Esophagus squamous epithelium (tissue), 5 donors: ENCODE results near the gene HYOU1. TPM values are rescaled to one million over a fixed set of nuclear protein-coding genes. Genes with fewer than 3 reads are reported as not detected.

Source experiments
- DNase-seq: peaks from one replicate; lab custom pipeline; 2025; lab: John Stamatoyannopoulos, UW
- H3K27ac ChIP-seq, 4 donors: fragments of 200-600 bp; sonication (generic); one replicate each; pipeline ENCODE4 v1.5.1; 2016 to 2019; ENCODE audit warnings: mild to moderate bottlenecking in 1 of 4
- H3K27me3 ChIP-seq, 4 donors: fragments of 200-600 bp; sonication (generic); 1 replicate in 3 of 4; 2 replicates in 1 of 4; pipeline versions ENCODE4 v1.5.1 to v1.6.0; 2017 to 2021; ENCODE audit warnings: antibody characterized with exemption in 1 of 4
- H3K36me3 ChIP-seq, 3 donors: fragments of 200-600 bp; sonication (generic); one replicate each; pipeline ENCODE4 v1.5.1; 2016 to 2019
- H3K4me1 ChIP-seq, 3 donors: fragments of 200-600 bp; sonication (generic); one replicate each; pipeline ENCODE4 v1.5.1; 2017 to 2019
- H3K4me3 ChIP-seq, 4 donors: fragments of 200-600 bp; sonication (generic); 1 replicate in 3 of 4; 2 replicates in 1 of 4; pipeline ENCODE4 v1.5.1; 2016 to 2019; ENCODE audit warnings: mild to moderate bottlenecking in 2 of 4, moderate library complexity in 1 of 4
- H3K9me3 ChIP-seq, 3 donors: fragments of 200-600 bp; sonication (generic); one replicate each; pipeline ENCODE4 v1.5.1; 2016 to 2019
- POLR2A ChIP-seq, 4 donors: fragments of 450-650 bp; IDR thresholded peaks; one replicate each; pipeline ENCODE4 v1.6.1; 2017; ENCODE audit warnings: antibody characterized with exemption in 4 of 4, mild to moderate bottlenecking in 4 of 4, moderate library complexity in 3 of 4
- WGBS, 2 donors: methylation state at CpG; one replicate each; pipeline ENCODE4 v1.1.5; 2018; 5-methylcytosine and 5-hydroxymethylcytosine counted together
- intact Hi-C: fragments of 100-400 bp; cut with DNase I; formaldehyde crosslinking; loops from one replicate; pipeline ENCODE4 v1.15.0; 2022
- total RNA-seq, 4 donors: library from RNA; depleted of rRNA; stranded (reverse); fragments of >200 nt; gene quantifications; one replicate each; pipeline ENCODE4 v1.1.0, GENCODE V29; 2016
- TF ChIP-seq, protein P1 (sequence below), 6 experiments: fragments of 450-650 bp in 4 of 6; fragments of 200-600 bp in 2 of 6; sonication (generic) in 2 of 6; IDR thresholded peaks; one replicate each; pipeline ENCODE4 v1.5.1; 2016 to 2019; ENCODE audit warnings: antibody characterized with exemption in 6 of 6, mild to moderate bottlenecking in 4 of 6, moderate library complexity in 4 of 6
- donor health status: DM: yes; HTN: yes; CAD: no.

Gene HYOU1
- total RNA-seq, 4 donors from 2014 or later: 44.1 to 93.8 (median 65.4) TPM

DNA sequence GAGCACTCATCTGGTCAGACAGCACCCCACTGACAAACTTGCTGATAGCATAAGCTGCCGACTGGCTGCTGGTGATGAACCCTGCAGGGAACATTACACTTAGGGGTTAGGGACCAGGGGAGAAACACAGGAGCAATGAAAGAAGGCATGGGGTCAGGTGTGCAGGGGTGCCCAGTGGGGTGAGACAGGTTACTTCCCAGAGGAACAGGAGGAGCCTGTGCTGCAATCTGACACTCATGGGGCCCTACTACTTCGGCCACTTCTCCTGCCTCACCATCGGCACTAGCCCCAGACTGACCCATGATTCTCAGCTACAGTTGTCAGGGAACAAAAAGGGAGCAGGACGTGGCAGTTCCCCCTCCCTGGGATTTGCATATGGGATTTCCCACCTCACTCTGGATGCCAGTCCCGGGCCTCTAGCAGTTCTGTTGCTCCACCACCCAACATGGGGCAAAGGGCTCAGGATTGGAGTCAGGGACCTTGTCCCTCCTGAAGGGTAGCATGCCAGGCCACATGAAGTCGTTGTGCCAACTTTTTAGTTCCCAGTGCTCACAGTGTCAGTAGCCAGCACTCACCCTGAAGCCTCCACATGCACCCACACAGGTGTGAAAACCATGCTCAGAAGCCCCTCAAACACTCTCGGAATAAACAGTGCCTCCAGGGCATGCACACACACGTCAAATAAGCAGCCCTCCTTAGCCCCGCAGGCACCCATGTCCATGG, 28.5 kb downstream of the HYOU1 start:
- peak overlapping the region in 1 of 4 donors; percentile 94 for H3K27ac ChIP-seq
- peaks cover 12 to 43% (median 19%) of the 10 kb centered on the region in 3 donors for H3K4me1 ChIP-seq
- WGBS, 2 donors: 75 to 83% methylated on average over 8 to 9 of the region's 9 CpGs
- H3K9me3 ChIP-seq: no peaks in the 10 kb centered on the region
- peaks cover 0 to 47% (median 9%) of the 10 kb centered on the region in 3 donors for H3K36me3 ChIP-seq
- intact Hi-C loops: no loop called here
- no peaks in the 10 kb centered on the region for H3K27me3 ChIP-seq
- H3K4me3 ChIP-seq: no peak overlapping the region
- no peak for DNase-seq
- TF ChIP-seq, protein P1, sequence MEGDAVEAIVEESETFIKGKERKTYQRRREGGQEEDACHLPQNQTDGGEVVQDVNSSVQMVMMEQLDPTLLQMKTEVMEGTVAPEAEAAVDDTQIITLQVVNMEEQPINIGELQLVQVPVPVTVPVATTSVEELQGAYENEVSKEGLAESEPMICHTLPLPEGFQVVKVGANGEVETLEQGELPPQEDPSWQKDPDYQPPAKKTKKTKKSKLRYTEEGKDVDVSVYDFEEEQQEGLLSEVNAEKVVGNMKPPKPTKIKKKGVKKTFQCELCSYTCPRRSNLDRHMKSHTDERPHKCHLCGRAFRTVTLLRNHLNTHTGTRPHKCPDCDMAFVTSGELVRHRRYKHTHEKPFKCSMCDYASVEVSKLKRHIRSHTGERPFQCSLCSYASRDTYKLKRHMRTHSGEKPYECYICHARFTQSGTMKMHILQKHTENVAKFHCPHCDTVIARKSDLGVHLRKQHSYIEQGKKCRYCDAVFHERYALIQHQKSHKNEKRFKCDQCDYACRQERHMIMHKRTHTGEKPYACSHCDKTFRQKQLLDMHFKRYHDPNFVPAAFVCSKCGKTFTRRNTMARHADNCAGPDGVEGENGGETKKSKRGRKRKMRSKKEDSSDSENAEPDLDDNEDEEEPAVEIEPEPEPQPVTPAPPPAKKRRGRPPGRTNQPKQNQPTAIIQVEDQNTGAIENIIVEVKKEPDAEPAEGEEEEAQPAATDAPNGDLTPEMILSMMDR (IDR thresholded peaks at IDR 0.05): no peak
- no peak for TF ChIP-seq POLR2A (IDR thresholded peaks at IDR 0.05)

DNA sequence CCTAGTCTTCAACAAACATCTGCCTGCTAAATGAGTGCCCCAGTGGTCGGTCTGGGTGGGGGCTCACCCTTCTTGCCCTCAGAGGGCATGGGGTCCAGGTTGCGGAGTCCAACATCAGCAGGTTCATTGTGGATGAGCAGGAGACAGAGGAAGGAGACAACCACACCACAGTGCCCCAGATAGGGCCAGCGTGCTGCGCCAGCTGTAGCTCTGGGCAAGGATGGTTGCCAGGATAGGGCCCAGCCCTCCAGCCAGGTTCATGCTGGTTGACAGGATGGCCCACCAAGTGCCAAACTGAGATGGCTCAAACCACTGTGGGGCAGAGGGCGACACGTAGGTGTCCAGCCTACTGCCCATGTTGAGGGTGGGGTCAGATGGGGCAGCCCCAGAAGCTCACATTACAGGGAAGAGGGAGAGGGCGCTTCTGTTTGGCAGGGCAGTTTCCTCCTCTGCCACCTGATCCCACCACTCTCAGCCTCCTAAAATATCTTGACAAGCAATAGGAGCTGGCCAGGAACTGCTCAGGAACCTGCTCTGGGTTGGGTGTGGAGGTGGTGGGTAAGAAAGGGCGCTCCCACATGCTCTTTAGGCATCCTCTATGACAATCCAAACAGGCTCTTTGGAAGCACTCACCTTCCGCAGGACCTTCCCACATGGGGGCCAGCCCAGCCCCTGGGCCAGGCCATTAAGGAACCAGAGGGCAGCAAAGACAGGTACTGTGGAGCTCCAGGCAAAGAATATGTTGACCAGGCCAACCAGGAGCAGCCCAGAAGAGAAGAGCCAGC, 29.3 kb downstream of the HYOU1 start:
- H3K4me1 ChIP-seq: peaks cover 12 to 48% (median 19%) of the 10 kb centered on the region in 3 donors
- TF ChIP-seq, protein P1 (IDR thresholded peaks at IDR 0.05): no peak
- TF ChIP-seq POLR2A (IDR thresholded peaks at IDR 0.05): no peak
- WGBS, 2 donors: 100% methylated on average over 3 of the region's 9 CpGs; no CpG with 5 or more reads in 1 of the 2 donors

DNA sequence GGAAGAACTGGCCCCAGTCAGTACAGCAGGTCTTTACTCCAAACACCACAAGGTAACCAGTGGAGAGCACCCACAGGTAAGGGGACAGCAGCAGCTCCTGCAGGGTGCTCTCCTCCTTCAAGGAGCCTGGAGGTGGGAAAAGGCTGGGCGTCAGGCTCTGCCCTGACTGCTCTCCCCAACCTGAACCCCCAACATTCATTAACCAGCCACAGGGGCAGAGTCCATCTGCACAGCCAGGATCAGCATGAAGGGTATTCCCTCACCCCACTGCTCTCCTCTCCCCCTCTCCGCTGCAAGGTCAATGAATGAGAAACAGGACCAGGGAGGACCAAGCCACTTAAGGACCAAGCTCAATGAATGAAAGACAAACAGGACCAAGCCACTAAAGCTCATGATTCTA, 30.0 kb downstream of the HYOU1 start:
- DNase-seq: no peak
- H3K27ac ChIP-seq: no peak overlapping the region
- H3K4me1 ChIP-seq: peaks cover 12 to 53% (median 19%) of the 10 kb centered on the region in 3 donors
- H3K4me3 ChIP-seq: no peak overlapping the region
- no peaks in the 10 kb centered on the region for H3K27me3 ChIP-seq
- WGBS, 2 donors: 83 to 100% methylated on average over 1 of the region's 2 CpGs
- intact Hi-C loops: no loop called here
- H3K9me3 ChIP-seq: no peaks in the 10 kb centered on the region
- H3K36me3 ChIP-seq: peaks cover 0 to 61% (median 13%) of the 10 kb centered on the region in 3 donors
- TF ChIP-seq POLR2A (IDR thresholded peaks at IDR 0.05): no peak
- TF ChIP-seq, protein P1 (IDR thresholded peaks at IDR 0.05): no peak

More for the DNA sequence above, 29.3 kb downstream of the HYOU1 start:
- no peak for DNase-seq
- no peak overlapping the region for H3K27ac ChIP-seq
- H3K27me3 ChIP-seq: no peaks in the 10 kb centered on the region
- no peaks in the 10 kb centered on the region for H3K9me3 ChIP-seq
- peaks cover 0 to 53% (median 13%) of the 10 kb centered on the region in 3 donors for H3K36me3 ChIP-seq
- intact Hi-C loops: no loop called here
- H3K4me3 ChIP-seq: no peak overlapping the region

DNA sequence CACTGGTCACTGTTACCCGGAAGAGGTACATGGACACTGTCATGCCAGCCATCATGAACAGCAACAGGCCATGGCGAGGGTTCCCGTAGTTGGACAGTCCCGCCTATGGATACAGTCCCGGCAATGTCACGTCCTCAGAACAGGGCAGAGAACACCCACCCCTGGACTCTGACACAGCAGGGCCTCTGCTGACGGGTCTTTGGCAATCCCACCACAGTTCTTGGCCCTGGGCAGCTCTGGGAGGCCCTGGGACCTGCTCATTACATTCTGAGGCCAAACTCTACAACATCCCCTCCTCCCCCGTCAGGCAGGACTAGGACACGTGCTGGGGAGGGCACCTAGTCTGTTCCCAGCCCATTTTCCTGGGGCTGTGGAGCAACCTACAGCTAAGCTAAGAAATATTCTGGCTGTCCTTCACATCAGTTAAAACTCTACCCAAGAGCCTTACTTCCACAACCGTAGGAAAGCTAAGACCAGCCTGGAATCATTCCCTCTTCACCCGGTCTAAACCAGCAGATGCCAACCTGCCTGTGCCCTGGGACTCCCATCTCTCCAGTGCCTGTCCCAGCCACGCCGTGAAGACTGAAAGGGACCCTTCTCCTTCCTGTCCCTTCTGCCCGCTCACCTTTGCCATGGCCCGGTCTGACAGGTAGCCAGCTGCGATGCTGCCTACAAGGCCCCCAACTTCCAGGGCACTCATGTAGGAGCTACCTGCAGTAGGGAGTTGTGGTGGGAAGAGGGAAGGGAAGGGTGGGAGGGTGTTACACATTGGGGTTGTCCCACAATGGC, 30.8 kb downstream of the HYOU1 start:
- 82 to 84% methylated on average over 8 to 13 of the region's 16 CpGs for WGBS, 2 donors

More for the DNA sequence above, 30.8 kb downstream of the HYOU1 start:
- Histone ChIP-seq H3K27me3 (no peaks in the 10 kb centered on the region), H3K4me1 (peaks cover 12 to 58% (median 19%) of the 10 kb centered on the region in 3 donors), H3K9me3 (no peaks in the 10 kb centered on the region), H3K4me3 (no peak overlapping the region), H3K27ac (no peak overlapping the region), H3K36me3 (peaks cover 0 to 69% (median 13%) of the 10 kb centered on the region in 3 donors)
- intact Hi-C loops: no loop called here
- DNase-seq: no peak
- TF ChIP-seq POLR2A (IDR thresholded peaks at IDR 0.05): no peak
- TF ChIP-seq, protein P1 (IDR thresholded peaks at IDR 0.05): no peak
